Measurements from ENCODE around the gene TMEM145.
"Not testable (repeated sequence)": the region's sequence is repeated elsewhere in the genome, so short reads cannot be mapped to it uniquely, and the experiment has no call there.

TMEM145 gene

GRCh38 chr19:42316223-42317211 is 3.4 kb downstream of the TMEM145 start:
- DNase-seq = no peak

GRCh38 chr19:42317535-42317934 is 4.4 kb downstream of the TMEM145 start:
- no peak for DNase-seq

GRCh38 chr19:42322305-42322704 is 9.2 kb downstream of the TMEM145 start:
- no peak for DNase-seq

GRCh38 chr19:42323473-42323851 is 10.4 kb downstream of the TMEM145 start:
- no peak for DNase-seq

- no peak for DNase-seq
These were observed 10.9 kb downstream of the TMEM145 start for GRCh38 chr19:42323852-42324654.

GRCh38 chr19:42324655-42325307 is 11.7 kb downstream of the TMEM145 start:
- no peak for DNase-seq

GRCh38 chr19:42325308-42325895 is 12.3 kb downstream of the TMEM145 start, which contains the start of gene MEGF8:
MEGF8 (plus strand) TSS chr19:42325635; CDS start chr19:42326244, 609 bp downstream.
- peak; percentile 99 for DNase-seq

- no peak for DNase-seq
These were observed 13.0 kb downstream of the TMEM145 start for GRCh38 chr19:42325896-42326771.

- no peak for DNase-seq
These were observed 13.9 kb downstream of the TMEM145 start for GRCh38 chr19:42326969-42327368.

- DNase-seq = no peak
These were observed 14.3 kb downstream of the TMEM145 start for GRCh38 chr19:42327381-42327780.

- DNase-seq = no peak
These were observed 15.0 kb downstream of the TMEM145 start for GRCh38 chr19:42328106-42328505.

GRCh38 chr19:42328854-42329253 is 15.7 kb downstream of the TMEM145 start:
- no peak for DNase-seq

- DNase-seq = no peak
These were observed 17.2 kb downstream of the TMEM145 start for GRCh38 chr19:42330241-42330711.

- not testable (repeated sequence) for DNase-seq
These were observed 18.2 kb downstream of the TMEM145 start for GRCh38 chr19:42331333-42331732.

GRCh38 chr19:42332059-42332458 is 18.9 kb downstream of the TMEM145 start:
- DNase-seq = no peak

- no peak for DNase-seq
These were observed 19.9 kb downstream of the TMEM145 start for GRCh38 chr19:42333018-42333417.

- no peak for DNase-seq
These were observed 21.0 kb downstream of the TMEM145 start for GRCh38 chr19:42333975-42334696.

- DNase-seq = no peak
These were observed 21.7 kb downstream of the TMEM145 start for GRCh38 chr19:42334697-42335373.

- DNase-seq = no peak
These were observed 22.3 kb downstream of the TMEM145 start for GRCh38 chr19:42335374-42335936.

- DNase-seq = no peak
These were observed 22.9 kb downstream of the TMEM145 start for GRCh38 chr19:42335971-42336370.
